ENCODE data around the gene GALK1. TPM values are rescaled to one million over a fixed set of nuclear protein-coding genes. Genes with fewer than 3 reads are reported as not detected.

GALK1 gene
- total and polyA plus RNA-seq, 2 of the 13 experiments (the other 11 are each of a cell fraction or from before 2014, with no cell fraction given), result 59.9 to 93.6 TPM

DNA sequence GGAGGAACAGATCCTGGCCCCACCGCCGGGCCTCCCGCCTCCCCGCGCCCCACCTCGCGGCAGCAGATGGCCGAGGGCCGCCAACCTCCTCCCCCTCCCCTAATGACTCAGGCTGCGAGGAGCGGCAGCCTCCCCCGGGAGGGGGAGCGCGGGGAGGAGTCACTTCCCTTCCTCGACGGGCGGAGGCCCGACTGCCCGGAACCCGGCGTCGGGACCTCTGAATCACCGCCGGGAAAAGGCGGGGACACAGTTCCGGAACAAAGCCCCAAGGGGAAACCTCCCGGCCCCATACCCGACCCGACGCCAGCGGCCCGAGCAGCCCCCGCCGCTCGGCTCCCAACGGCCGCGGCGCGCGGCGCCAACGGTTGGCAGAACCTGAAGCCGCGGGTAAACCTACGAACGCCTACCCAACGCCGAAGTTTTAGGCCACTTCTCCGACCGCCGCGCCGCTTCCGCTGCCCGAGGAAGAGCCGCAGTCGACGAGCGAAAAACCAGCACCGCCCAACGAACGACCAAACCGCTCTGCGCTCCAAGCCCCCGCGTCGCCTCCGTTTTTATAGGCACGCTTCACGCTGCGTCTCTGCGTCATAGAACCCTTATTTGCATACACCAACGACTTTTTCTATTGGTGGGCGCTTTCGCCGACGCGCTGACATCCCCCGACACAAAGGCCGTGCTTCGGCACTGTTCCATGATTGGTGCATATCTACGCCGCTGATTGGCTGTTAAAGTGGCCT is 14.4 kb upstream of the GALK1 start (continued):
- peak; percentile 100 for TF ChIP-seq RBM39 (IDR thresholded peaks at IDR 0.05; ENCODE audit: low read depth, low read length, poor library complexity, severe bottlenecking)
- no peak; the same call in 1 of the 2 replicates for TF ChIP-seq ZNF839 (CRISPR knock-in tag; IDR thresholded peaks at IDR 0.05; ENCODE audit: borderline replicate concordance)
- peak; percentile 68 for TF ChIP-seq HMG20B (CRISPR knock-in tag; conservative IDR thresholded peaks at IDR 0.05)
- TF ChIP-seq, protein P1, sequence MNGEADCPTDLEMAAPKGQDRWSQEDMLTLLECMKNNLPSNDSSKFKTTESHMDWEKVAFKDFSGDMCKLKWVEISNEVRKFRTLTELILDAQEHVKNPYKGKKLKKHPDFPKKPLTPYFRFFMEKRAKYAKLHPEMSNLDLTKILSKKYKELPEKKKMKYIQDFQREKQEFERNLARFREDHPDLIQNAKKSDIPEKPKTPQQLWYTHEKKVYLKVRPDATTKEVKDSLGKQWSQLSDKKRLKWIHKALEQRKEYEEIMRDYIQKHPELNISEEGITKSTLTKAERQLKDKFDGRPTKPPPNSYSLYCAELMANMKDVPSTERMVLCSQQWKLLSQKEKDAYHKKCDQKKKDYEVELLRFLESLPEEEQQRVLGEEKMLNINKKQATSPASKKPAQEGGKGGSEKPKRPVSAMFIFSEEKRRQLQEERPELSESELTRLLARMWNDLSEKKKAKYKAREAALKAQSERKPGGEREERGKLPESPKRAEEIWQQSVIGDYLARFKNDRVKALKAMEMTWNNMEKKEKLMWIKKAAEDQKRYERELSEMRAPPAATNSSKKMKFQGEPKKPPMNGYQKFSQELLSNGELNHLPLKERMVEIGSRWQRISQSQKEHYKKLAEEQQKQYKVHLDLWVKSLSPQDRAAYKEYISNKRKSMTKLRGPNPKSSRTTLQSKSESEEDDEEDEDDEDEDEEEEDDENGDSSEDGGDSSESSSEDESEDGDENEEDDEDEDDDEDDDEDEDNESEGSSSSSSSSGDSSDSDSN (CRISPR knock-in tag; IDR thresholded peaks at IDR 0.05), result peak; percentile 78
- peak; percentile 84; the same call in 1 of the 2 replicates for TF ChIP-seq ZNF256 (CRISPR knock-in tag; conservative IDR thresholded peaks at IDR 0.05)
- TF ChIP-seq ZNF136 (CRISPR knock-in tag; IDR thresholded peaks at IDR 0.05; ENCODE audit: low read depth), result no peak; the same call in 1 of the 2 replicates
- TF ChIP-seq SP5 (CRISPR knock-in tag; IDR thresholded peaks at IDR 0.05; ENCODE audit: borderline replicate concordance, low read depth), result peak; percentile 12; the same call in 1 of the 2 replicates
- TF ChIP-seq POLR2AphosphoS2 (IDR thresholded peaks at IDR 0.05; ENCODE audit: low read depth, low read length), result peak; percentile 100
- TF ChIP-seq ZSCAN20 (CRISPR knock-in tag; IDR thresholded peaks at IDR 0.05; ENCODE audit: borderline replicate concordance), result peak; percentile 87
- TF ChIP-seq, protein P2, sequence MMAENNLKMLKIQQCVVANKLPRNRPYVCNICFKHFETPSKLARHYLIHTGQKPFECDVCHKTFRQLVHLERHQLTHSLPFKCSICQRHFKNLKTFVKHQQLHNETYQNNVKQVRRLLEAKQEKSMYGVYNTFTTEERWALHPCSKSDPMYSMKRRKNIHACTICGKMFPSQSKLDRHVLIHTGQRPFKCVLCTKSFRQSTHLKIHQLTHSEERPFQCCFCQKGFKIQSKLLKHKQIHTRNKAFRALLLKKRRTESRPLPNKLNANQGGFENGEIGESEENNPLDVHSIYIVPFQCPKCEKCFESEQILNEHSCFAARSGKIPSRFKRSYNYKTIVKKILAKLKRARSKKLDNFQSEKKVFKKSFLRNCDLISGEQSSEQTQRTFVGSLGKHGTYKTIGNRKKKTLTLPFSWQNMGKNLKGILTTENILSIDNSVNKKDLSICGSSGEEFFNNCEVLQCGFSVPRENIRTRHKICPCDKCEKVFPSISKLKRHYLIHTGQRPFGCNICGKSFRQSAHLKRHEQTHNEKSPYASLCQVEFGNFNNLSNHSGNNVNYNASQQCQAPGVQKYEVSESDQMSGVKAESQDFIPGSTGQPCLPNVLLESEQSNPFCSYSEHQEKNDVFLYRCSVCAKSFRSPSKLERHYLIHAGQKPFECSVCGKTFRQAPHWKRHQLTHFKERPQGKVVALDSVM (CRISPR knock-in tag; IDR thresholded peaks at IDR 0.05), result peak; percentile 72
- TF ChIP-seq MAF1 (CRISPR knock-in tag; IDR thresholded peaks at IDR 0.05; ENCODE audit: borderline replicate concordance), result no peak
- TF ChIP-seq ZNF274 (CRISPR knock-in tag; IDR thresholded peaks at IDR 0.05), result peak; percentile 81; the same call in 1 of the 2 replicates
- no peak for TF ChIP-seq SYNCRIP (IDR thresholded peaks at IDR 0.05; ENCODE audit: insufficient read depth, low read depth, low read length)
- peak; percentile 92; the same call in 1 of the 2 replicates for TF ChIP-seq ZNF451 (CRISPR knock-in tag; IDR thresholded peaks at IDR 0.05)
- peak; percentile 91 for TF ChIP-seq POGZ (CRISPR knock-in tag; IDR thresholded peaks at IDR 0.05)
- TF ChIP-seq NBN (conservative IDR thresholded peaks at IDR 0.05), result no peak
- peak; percentile 79 for TF ChIP-seq HDAC2 (CRISPR knock-in tag; IDR thresholded peaks at IDR 0.05)
- no peak for TF ChIP-seq NR3C1 (CRISPR knock-in tag; IDR thresholded peaks at IDR 0.05)
- TF ChIP-seq ZNF761 (CRISPR knock-in tag; conservative IDR thresholded peaks at IDR 0.05), result no peak; the same call in none of the 2 replicates
- peak; percentile 16; the same call in 1 of the 2 replicates for TF ChIP-seq FOSL1 (CRISPR knock-in tag; IDR thresholded peaks at IDR 0.05; ENCODE audit: borderline replicate concordance)
- TF ChIP-seq ZFP36L1 (CRISPR knock-in tag; IDR thresholded peaks at IDR 0.05), result peak; percentile 53; the same call in 1 of the 2 replicates
- TF ChIP-seq ZNF468 (CRISPR knock-in tag; IDR thresholded peaks at IDR 0.05), result 0 out of 2 replicates have a peak, but pooled peaks have one; percentile 80
- peak; percentile 79; the same call in 1 of the 2 replicates for TF ChIP-seq ZNF205 (CRISPR knock-in tag; IDR thresholded peaks at IDR 0.05)
- no peak for TF ChIP-seq ZFAT (CRISPR knock-in tag; conservative IDR thresholded peaks at IDR 0.05)
- TF ChIP-seq NFE2L1 (CRISPR knock-in tag; IDR thresholded peaks at IDR 0.05; ENCODE audit: borderline replicate concordance), result peak; percentile 75; the same call in 1 of the 2 replicates
- TF ChIP-seq SUZ12 (IDR thresholded peaks at IDR 0.05; ENCODE audit: low read depth, low read length), result 0 out of 2 replicates have a peak, but pooled peaks have one; percentile 8
- TF ChIP-seq NR2F1 (CRISPR knock-in tag; IDR thresholded peaks at IDR 0.05), result no peak; a peak in 2 of 4 replicates

All from HepG2 (cell line).